ENCODE measurements around the gene GRK7.
"Not testable (repeated sequence)": the region's sequence is repeated elsewhere in the genome, so short reads cannot be mapped to it uniquely, and the experiment has no call there.

GRK7 gene

GRCh38 chr3:141795741-141796080 lies 32.5 kb downstream of the GRK7 start:
- H3K27ac ChIP-seq = no peak overlapping the region
- no peak for TF ChIP-seq ZFX (IDR thresholded peaks at IDR 0.05; ENCODE audit: borderline replicate concordance)
- no peak for TF ChIP-seq CTCF (IDR thresholded peaks at IDR 0.05)

GRCh38 chr3:141796081-141796888 lies 33.1 kb downstream of the GRK7 start:
- TF ChIP-seq CTCF (IDR thresholded peaks at IDR 0.05) = no peak
- no peak for TF ChIP-seq ZFX (IDR thresholded peaks at IDR 0.05; ENCODE audit: borderline replicate concordance)
- no peak overlapping the region for H3K27ac ChIP-seq

DNA sequence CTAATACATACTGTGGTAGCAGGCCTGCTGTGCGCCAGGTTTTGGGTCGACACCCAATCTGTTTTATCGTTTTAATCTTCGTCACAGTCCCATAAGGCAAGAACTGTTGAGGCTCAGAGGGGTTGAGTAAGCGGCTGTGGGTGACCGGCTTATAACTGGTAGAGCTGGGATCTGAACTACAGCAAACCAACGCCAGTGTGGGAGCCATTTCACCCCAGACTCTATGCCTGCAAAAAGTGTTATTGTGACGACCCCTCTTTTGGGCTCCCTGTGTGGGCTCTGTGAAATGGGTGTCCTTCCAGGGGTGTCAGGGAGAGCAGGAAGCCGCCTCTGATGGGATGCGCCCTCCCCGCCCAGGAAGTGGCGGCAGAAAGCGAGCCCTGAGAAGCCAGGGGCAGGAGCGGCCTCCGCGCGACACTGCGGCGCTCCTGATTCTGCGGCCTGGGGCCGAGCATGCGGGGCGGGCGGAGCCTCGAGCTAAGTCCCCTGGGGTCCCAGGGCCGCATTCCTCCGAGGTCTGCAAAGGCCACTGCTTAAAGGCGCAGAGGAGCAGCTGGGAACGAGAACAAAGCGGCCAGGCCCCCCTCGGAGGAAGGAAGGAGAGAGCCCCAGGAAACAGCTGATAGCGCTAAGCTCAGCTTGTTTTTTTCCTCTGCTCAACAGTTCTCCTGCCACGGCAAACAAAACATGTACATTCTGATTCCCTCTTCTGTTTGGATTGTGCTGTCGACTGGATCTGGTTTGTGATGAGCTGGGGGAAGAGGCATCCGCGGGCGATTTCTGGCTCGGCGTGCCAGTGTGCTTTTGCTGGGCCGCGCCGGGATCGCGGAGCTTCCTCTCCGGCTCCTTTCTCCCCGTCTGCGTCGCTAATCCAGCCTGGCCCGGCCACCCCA lies 33.9 kb downstream of the GRK7 start:
- H3K27ac ChIP-seq = no peak overlapping the region
- TF ChIP-seq ZFX (IDR thresholded peaks at IDR 0.05; ENCODE audit: borderline replicate concordance) (no peak), CTCF (IDR thresholded peaks at IDR 0.05) (no peak)

- H3K27ac ChIP-seq = no peak overlapping the region
- TF ChIP-seq ZFX (IDR thresholded peaks at IDR 0.05; ENCODE audit: borderline replicate concordance) (no peak), CTCF (IDR thresholded peaks at IDR 0.05) (no peak)
These were observed 34.7 kb downstream of the GRK7 start for GRCh38 chr3:141797819-141798447.

GRCh38 chr3:141798448-141798845 lies 35.2 kb downstream of the GRK7 start:
- no peak overlapping the region for H3K27ac ChIP-seq
- TF ChIP-seq ZFX (IDR thresholded peaks at IDR 0.05; ENCODE audit: borderline replicate concordance) (no peak), CTCF (IDR thresholded peaks at IDR 0.05) (no peak)

DNA sequence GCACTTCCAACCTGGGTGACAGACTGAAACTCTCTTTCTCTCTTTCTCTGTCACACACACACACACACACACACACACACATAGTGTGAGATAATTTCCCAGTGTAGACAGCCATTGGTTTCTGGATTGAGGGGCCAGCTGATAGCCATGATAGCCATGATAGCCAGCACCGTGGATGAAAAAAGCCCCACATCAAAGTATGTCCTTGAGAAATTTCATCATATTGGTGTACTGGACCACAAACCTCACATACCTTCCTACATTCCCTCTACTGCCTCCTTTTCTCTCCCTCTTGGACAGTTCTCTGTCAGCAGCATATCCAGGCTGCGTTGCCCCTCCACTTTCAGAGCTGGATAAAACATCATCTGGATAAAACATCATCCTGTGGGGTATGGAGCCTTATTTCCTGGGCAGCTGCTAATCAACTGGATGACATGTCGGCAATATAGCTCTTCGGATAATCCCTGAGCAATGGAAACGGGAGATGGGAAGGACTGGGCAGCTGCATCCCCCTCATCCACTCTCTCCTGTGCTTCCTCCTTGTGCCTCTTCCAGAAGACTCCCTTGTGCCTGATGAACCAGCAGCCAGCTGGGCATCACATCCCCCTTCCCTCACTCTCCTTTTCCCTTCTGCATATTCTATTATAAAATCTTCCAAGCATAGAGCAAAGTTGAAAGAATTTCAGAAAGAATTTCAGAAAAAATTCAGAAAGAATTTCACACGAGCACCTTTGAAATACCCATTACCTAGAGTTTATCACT lies 39.3 kb downstream of the GRK7 start:
- TF ChIP-seq CTCF (IDR thresholded peaks at IDR 0.05) = no peak
- no peak overlapping the region for H3K27ac ChIP-seq

- not testable (repeated sequence) for H3K27ac ChIP-seq
These were observed 40.3 kb downstream of the GRK7 start for GRCh38 chr3:141803538-141803937.

Measured in 22Rv1 (cell line).